Retinal pigment epithelial cell (primary cell): ENCODE results near the gene SUN1.

Experiments
- DNase-seq: peaks from one replicate; pipeline ENCODE4 v3.0.0-alpha.2; 2010; ENCODE audit warnings: low read depth
- H3K4me3 ChIP-seq: 2 replicates; pipeline ENCODE4 v1.5.1; 2011; ENCODE audit warnings: mild to moderate bottlenecking, low read length, control low read depth, moderate library complexity
- TF ChIP-seq, protein P1 (sequence below): conservative IDR thresholded peaks from 2 replicates; pipeline ENCODE4 v1.5.1; 2011; ENCODE audit warnings: low read depth, low read length, control low read depth, inconsistent platforms

The SUN1 gene

DNA sequence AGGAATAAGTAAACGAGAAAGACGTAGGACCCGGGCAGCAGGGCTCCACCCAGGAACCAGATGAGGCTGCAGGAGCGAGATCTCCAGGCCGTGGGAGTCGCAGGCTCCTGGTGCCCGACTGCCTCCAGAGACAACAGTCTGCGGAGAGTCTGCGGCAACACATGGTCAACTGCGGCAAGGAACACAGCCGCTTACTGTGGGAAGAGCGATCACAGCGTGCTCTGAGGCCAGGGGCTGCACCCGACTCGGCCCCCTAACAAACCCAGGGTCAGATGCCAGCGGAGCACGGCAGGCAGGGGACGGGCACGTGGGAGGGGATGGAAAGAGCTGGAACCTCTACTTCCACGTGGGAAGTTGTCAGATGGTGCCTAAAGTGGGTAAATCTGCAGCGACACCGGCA lies 70.7 kb downstream of the SUN1 start:
- TF ChIP-seq, protein P1, sequence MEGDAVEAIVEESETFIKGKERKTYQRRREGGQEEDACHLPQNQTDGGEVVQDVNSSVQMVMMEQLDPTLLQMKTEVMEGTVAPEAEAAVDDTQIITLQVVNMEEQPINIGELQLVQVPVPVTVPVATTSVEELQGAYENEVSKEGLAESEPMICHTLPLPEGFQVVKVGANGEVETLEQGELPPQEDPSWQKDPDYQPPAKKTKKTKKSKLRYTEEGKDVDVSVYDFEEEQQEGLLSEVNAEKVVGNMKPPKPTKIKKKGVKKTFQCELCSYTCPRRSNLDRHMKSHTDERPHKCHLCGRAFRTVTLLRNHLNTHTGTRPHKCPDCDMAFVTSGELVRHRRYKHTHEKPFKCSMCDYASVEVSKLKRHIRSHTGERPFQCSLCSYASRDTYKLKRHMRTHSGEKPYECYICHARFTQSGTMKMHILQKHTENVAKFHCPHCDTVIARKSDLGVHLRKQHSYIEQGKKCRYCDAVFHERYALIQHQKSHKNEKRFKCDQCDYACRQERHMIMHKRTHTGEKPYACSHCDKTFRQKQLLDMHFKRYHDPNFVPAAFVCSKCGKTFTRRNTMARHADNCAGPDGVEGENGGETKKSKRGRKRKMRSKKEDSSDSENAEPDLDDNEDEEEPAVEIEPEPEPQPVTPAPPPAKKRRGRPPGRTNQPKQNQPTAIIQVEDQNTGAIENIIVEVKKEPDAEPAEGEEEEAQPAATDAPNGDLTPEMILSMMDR, result no peak
- DNase-seq, result no peak
- no peak overlapping the region for H3K4me3 ChIP-seq

DNA sequence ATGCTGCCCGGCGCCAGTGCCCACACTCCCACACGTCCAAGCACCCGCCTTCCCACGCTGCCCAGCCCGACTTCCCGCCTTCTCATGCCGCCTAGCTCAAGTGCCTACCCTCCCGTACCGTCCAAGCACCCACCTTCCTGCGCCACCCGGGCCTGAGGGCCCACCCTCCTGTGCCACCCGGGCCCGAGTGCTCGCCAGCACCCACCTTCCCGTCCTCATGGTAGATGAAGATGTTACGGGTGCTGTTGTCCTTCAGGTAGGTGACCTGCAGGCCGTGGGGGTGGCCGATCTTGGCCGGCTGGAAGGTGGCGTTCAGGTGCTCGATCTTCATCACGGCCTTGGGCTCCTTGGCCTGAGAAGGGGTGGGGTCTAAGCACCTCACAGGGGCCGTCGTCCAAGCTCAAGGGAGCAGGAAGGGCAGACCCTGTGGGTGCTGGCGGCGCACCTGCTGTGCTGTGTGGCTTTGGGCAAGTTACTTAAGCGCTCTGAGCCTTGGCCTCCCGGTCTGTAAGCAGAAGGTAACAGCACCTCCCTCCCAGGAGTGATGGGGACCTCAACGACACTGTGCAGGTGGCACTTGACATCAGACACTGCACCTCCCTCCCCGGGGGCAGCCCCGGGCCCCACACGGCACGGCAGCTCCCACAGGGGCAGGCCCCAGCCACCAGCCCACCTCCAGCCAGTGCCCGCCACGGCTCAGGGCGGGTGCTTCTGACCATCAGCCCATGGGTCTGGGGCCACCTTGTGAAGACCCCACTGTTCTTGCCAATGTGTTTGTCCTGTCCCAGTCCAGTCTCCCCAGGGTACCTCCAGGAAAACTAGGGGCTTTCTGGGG lies 71.9 kb downstream of the SUN1 start:
- DNase-seq, result no peak
- H3K4me3 ChIP-seq, result no peak overlapping the region
- TF ChIP-seq, protein P1, result no peak

DNA sequence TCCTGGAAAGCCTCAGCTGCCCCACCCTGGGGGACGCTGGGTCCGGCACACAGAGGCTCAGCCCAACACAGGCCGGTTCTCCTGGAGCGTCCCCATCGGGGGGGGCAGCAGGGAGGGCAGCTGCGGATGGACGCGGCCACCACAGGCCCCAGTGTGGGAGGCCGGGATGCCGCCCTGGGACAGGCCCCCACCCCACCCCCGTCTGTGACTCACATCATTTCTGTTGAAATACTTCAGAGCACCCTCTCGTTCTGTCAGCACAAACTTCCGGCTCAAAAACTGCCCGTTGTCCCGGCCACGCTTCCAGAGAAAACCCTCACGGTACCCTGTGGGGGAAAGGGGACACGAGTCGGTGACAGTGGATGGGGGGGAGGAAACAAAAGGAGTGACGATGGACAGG lies 72.6 kb downstream of the SUN1 start:
- no peak for DNase-seq
- H3K4me3 ChIP-seq, result no peak overlapping the region
- TF ChIP-seq, protein P1, result no peak

DNA sequence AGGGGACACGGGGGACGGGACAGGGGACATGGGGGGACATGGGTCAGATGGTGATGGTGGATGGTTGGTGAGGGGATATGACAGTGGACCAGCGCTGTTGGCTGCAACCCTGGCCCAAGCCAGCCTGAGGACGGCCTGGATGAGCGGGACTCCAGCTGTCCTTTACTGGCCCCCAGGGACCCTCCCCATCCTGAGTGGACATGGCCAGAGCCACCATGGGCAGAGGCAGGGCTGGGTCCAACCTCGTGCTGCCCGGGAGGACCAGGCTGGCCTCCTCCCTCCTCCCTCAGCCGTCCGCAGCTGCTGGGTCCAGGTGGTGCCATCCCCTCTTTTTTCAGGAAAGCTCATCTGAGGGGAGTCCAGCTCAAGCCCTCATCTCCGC lies 74.5 kb downstream of the SUN1 start:
- H3K4me3 ChIP-seq, result no peak overlapping the region
- TF ChIP-seq, protein P1, result no peak
- no peak for DNase-seq

DNA sequence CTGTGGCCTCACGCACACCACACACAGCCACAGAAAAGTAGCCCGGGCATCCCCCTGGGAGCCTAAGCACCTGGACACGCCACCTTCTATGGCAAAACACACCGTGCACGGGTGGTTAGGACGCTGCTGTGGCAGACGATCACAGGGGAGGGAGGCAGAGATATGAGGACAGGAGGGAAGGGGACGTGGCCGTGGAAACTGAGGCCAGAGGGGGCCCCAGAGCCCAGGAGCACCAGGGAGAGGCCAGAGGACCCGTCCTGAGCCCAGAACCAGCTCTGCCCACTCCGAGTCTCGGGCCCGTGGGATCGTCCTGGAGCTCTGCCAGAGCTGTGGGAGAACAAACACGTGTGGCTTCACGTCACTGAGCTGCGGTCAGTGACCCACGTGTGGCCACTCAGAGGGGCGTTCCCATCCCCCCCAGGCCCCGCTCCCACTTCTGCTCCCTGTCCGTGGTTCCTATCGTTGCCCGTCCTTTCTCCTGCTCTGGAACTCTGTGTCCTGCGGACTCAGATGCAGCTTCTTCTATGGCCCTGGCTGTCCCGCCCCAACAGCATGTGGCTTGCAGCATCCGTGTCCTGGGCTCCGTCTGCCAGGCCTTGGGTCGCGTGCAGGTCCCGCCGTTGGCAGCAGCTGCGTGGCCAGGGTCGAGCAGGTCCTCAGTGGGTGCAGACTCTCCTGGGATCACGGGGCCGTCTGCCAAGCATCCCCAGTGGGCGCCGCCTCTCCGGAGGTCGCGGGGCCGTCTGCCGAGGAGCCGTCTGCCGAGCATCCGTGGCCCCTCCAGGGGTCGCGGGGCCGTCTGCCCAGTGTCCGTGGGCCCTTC lies 75.1 kb downstream of the SUN1 start:
- TF ChIP-seq, protein P1, result no peak
- no peak overlapping the region for H3K4me3 ChIP-seq
- DNase-seq, result no peak

DNA sequence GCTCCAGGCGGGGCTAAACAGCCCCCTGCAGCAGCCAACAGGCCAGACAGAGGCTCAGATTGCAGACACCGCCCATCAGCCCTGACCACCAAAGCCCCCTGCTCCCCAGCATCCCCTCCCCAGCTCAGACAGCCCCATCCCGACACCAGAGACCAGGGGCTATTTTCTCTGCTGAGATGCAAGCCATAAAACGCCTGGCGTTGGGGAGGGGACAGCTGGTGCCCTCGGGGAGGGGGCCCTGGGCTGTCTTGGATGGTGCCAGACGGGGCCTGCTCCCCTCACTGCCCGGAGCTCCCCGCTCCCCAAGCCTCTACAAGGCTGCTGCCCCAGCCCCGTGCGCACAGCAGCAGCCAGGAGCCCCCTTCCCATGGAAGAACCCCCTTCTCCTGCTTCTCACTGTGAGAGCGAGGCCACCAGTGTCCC lies 75.9 kb downstream of the SUN1 start:
- TF ChIP-seq, protein P1, result no peak
- H3K4me3 ChIP-seq, result no peak overlapping the region
- DNase-seq, result no peak
